ENCODE results near the gene CCDC177. TPM values are rescaled to one million over a fixed set of nuclear protein-coding genes. Genes with fewer than 3 reads are reported as not detected.

Gene CCDC177
- total and polyA plus RNA-seq, 9 of the 15 experiments (the other 6 are each of a cell fraction or from before 2014, with no cell fraction given) = not detected

DNA sequence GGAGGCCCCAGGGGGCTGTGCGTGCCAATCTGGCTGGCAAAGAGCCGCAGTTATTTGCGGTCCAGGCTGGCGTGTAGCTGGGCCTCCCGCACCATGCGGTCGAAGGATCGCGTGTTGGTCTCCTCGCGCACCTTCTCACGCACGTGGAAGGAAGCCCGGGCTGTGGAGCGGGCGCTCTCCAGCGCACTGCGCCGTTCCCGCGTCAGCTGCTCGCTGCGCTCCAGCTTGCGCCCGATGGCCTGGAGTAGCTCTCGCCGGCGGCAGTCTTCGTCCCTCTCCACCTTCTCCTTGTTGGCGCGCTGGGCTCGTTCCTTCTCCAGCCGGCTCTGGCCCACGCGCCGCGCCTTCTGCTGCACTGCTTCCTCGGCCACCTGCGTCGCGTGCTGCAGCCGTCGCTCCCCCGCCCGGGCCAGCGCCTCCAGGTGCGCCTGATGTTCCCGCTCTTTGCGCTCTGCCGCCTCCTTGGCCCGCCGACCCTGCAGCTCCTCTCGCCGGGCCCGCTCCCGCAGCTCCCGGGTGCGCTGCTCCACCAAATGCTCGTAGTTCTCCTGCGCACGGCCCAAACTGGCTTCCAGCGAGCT, 3.1 kb downstream of the CCDC177 start:
- 64% methylated on average over 15 of the region's 62 CpGs for WGBS (ENCODE audit: insufficient coverage, low coverage, missing lambda C conversion rate)
- no peak overlapping the region for H3K9ac ChIP-seq (ENCODE audit: insufficient read depth in 1 of 2, low read depth in 2 of 2, low read length in 2 of 2)
- ChIA-PET CTCF (ENCODE audit: low intra/inter-chr PET ratio) (no interaction called here), POLR2A (interaction anchor here (1.2 kb wide), 3 partner anchors 11 to 142 kb away, joined by 3 read pairs; no protein-coding TSS in a partner anchor)
- no peaks in the 10 kb centered on the region for H3K9me3 ChIP-seq (replicated peaks; ENCODE audit: control insufficient read depth, insufficient read depth, low read depth, low read length)
- in situ Hi-C loops (cut with MboI) = loop anchor here (25.0 kb wide), 1 partner anchor 466 kb away; no protein-coding TSS in a partner anchor
- H3K79me2 ChIP-seq (ENCODE audit: control insufficient read depth, insufficient read depth, low read length) = no peaks in the 10 kb centered on the region
- intact Hi-C loops (cut with micrococcal nuclease) = loop anchor here (10.0 kb wide), 1 partner anchor 327 kb away; no protein-coding TSS in a partner anchor
- peaks cover 0 to 17% of the 10 kb centered on the region in 2 experiments; a peak in 2 of 5 replicates for H3K4me1 ChIP-seq (replicated peaks in 1 of 2; ENCODE audit: control insufficient read depth in 2 of 2, insufficient read depth in 2 of 2, low read length in 2 of 2)
- H4K20me1 ChIP-seq (replicated peaks; ENCODE audit: control insufficient read depth, insufficient read depth, low read length) = no peaks in the 10 kb centered on the region
- no peaks in the 10 kb centered on the region for H3K36me3 ChIP-seq (ENCODE audit: control insufficient read depth, insufficient read depth, low read length)
- H3K27me3 ChIP-seq (ENCODE audit: control insufficient read depth in 2 of 2, insufficient read depth in 2 of 2, low read length in 2 of 2) = peaks cover 5 to 31% of the 10 kb centered on the region in 2 experiments; a peak in 3 of 5 replicates
- H3K27ac ChIP-seq (ENCODE audit: extremely low read depth, low read depth, low read length) = no peak overlapping the region
- H3K9me1 ChIP-seq (ENCODE audit: control insufficient read depth, insufficient read depth, low read length) = no peaks in the 10 kb centered on the region
- no peak overlapping the region for H3K4me2 ChIP-seq (ENCODE audit: insufficient read depth, low read length)
- no peak overlapping the region for H3K4me3 ChIP-seq
- ATAC-seq = no peak
- no TSS peak for BruUV-seq (replicated peaks)
- H2AFZ ChIP-seq (ENCODE audit: low read depth, low read length) = no peak overlapping the region
- FAIRE-seq = no peak
- no peak for DNase-seq (ENCODE audit: extremely low read depth in 1 of 4, low spot score in 3 of 4)
- no peak for TF ChIP-seq ZNF12 (CRISPR knock-in tag; IDR thresholded peaks at IDR 0.05)
- TF ChIP-seq HDAC1 (IDR thresholded peaks at IDR 0.05) = no peak
- TF ChIP-seq, protein P1, sequence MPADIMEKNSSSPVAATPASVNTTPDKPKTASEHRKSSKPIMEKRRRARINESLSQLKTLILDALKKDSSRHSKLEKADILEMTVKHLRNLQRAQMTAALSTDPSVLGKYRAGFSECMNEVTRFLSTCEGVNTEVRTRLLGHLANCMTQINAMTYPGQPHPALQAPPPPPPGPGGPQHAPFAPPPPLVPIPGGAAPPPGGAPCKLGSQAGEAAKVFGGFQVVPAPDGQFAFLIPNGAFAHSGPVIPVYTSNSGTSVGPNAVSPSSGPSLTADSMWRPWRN (IDR thresholded peaks at IDR 0.05; ENCODE audit: low read depth) = no peak
- TF ChIP-seq BHLHE40 (IDR thresholded peaks at IDR 0.05; ENCODE audit: low read length) = no peak
- no peak for TF ChIP-seq CUX1 (CRISPR knock-in tag; IDR thresholded peaks at IDR 0.05)
- no peak for TF ChIP-seq ZNF217 (CRISPR knock-in tag; IDR thresholded peaks at IDR 0.05)
- TF ChIP-seq C11orf30 (IDR thresholded peaks at IDR 0.05; ENCODE audit: low read depth) = no peak
- TF ChIP-seq, protein P2, sequence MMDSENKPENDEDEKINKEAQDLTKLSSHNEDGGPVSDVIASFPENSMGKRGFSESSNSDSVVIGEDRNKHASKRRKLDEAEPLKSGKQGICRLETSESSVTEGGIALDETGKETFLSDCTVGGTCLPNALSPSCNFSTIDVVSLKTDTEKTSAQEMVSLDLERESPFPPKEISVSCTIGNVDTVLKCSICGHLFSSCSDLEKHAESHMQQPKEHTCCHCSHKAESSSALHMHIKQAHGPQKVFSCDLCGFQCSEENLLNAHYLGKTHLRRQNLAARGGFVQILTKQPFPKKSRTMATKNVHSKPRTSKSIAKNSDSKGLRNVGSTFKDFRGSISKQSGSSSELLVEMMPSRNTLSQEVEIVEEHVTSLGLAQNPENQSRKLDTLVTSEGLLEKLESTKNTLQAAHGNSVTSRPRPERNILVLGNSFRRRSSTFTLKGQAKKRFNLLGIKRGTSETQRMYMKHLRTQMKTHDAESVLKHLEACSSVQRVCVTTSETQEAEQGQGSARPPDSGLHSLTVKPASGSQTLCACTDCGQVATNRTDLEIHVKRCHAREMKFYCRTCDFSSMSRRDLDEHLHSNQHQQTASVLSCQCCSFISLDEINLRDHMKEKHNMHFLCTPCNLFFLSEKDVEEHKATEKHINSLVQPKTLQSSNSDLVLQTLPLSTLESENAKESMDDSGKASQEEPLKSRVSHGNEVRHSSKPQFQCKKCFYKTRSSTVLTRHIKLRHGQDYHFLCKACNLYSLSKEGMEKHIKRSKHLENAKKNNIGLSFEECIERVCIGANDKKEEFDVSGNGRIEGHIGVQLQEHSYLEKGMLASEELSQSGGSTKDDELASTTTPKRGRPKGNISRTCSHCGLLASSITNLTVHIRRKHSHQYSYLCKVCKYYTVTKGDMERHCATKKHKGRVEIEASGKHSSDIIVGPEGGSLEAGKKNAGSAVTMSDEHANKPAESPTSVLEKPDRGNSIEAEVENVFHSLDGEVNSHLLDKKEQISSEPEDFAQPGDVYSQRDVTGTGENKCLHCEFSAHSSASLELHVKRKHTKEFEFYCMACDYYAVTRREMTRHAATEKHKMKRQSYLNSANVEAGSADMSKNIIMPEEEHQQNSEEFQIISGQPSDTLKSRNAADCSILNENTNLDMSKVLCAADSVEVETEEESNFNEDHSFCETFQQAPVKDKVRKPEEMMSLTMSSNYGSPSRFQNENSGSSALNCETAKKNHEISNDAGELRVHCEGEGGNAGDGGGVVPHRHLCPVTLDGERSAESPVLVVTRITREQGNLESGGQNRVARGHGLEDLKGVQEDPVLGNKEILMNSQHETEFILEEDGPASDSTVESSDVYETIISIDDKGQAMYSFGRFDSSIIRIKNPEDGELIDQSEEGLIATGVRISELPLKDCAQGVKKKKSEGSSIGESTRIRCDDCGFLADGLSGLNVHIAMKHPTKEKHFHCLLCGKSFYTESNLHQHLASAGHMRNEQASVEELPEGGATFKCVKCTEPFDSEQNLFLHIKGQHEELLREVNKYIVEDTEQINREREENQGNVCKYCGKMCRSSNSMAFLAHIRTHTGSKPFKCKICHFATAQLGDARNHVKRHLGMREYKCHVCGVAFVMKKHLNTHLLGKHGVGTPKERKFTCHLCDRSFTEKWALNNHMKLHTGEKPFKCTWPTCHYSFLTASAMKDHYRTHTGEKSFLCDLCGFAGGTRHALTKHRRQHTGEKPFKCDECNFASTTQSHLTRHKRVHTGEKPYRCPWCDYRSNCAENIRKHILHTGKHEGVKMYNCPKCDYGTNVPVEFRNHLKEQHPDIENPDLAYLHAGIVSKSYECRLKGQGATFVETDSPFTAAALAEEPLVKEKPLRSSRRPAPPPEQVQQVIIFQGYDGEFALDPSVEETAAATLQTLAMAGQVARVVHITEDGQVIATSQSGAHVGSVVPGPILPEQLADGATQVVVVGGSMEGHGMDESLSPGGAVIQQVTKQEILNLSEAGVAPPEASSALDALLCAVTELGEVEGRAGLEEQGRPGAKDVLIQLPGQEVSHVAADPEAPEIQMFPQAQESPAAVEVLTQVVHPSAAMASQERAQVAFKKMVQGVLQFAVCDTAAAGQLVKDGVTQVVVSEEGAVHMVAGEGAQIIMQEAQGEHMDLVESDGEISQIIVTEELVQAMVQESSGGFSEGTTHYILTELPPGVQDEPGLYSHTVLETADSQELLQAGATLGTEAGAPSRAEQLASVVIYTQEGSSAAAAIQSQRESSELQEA (IDR thresholded peaks at IDR 0.05; ENCODE audit: low read depth) = no peak
